ENCODE measurements around the gene SIL1.

- TF ChIP-seq BHLHE40 (IDR thresholded peaks at IDR 0.05; ENCODE audit: low read depth, low read length) (no peak), CTCF (conservative IDR thresholded peaks at IDR 0.05; ENCODE audit: low read depth, low read length) (no peak), POLR2A (IDR thresholded peaks at IDR 0.05; ENCODE audit: low read depth, low read length) (no peak), MXI1 (IDR thresholded peaks at IDR 0.05; ENCODE audit: borderline replicate concordance, low read depth, low read length) (no peak), ELK1 (IDR thresholded peaks at IDR 0.05; ENCODE audit: borderline replicate concordance, low read depth, low read length) (no peak), CEBPB (IDR thresholded peaks at IDR 0.05; ENCODE audit: low read depth, low read length) (no peak), SMC3 (IDR thresholded peaks at IDR 0.05; ENCODE audit: low read depth, low read length) (no peak)
These were observed 178.3 kb downstream of the SIL1 start for GRCh38 chr5:139019880-139020279.
